ENCODE measurements around the gene NINJ1.
A peak's percentile ranks its signal among the peaks of the same experiment; 100 is the strongest.
"Not testable (repeated sequence)": the region's sequence is repeated elsewhere in the genome, so short reads cannot be mapped to it uniquely, and the experiment has no call there.

NINJ1 gene

GRCh38 chr9:93159601-93160471, 25.8 kb upstream of the NINJ1 start:
- peak; percentile 91 for DNase-seq (ENCODE audit: low read depth)

GRCh38 chr9:93156475-93157008, 22.5 kb upstream of the NINJ1 start:
- DNase-seq (ENCODE audit: low read depth), result no peak

- DNase-seq (ENCODE audit: low read depth), result no peak
These were observed 21.8 kb upstream of the NINJ1 start for GRCh38 chr9:93155716-93156474.

- DNase-seq (ENCODE audit: low read depth), result no peak
These were observed 20.3 kb upstream of the NINJ1 start for GRCh38 chr9:93154293-93154903.

GRCh38 chr9:93151097-93151784, 17.2 kb upstream of the NINJ1 start:
- no peak for DNase-seq (ENCODE audit: low read depth)

GRCh38 chr9:93149361-93149760, 15.3 kb upstream of the NINJ1 start:
- DNase-seq (ENCODE audit: low read depth), result peak; percentile 56

- DNase-seq (ENCODE audit: low read depth), result no peak
These were observed 14.7 kb upstream of the NINJ1 start for GRCh38 chr9:93148721-93149120.

GRCh38 chr9:93147632-93148031, 13.6 kb upstream of the NINJ1 start:
- DNase-seq (ENCODE audit: low read depth), result no peak

- DNase-seq (ENCODE audit: low read depth), result not testable (repeated sequence)
These were observed 12.6 kb upstream of the NINJ1 start for GRCh38 chr9:93146696-93147095.

GRCh38 chr9:93143830-93144530, 9.9 kb upstream of the NINJ1 start:
- DNase-seq (ENCODE audit: low read depth), result no peak

GRCh38 chr9:93141771-93142483, 7.9 kb upstream of the NINJ1 start:
- DNase-seq (ENCODE audit: low read depth), result no peak

GRCh38 chr9:93139365-93140182, 5.5 kb upstream of the NINJ1 start:
- DNase-seq (ENCODE audit: low read depth), result no peak

GRCh38 chr9:93138171-93138764, 4.2 kb upstream of the NINJ1 start:
- no peak for DNase-seq (ENCODE audit: low read depth)

- DNase-seq (ENCODE audit: low read depth), result no peak
These were observed 3.3 kb upstream of the NINJ1 start for GRCh38 chr9:93137362-93137761.

- peak; percentile 83 for DNase-seq (ENCODE audit: low read depth)
These were observed 2.0 kb upstream of the NINJ1 start for GRCh38 chr9:93136011-93136440.

- DNase-seq (ENCODE audit: low read depth), result no peak
These were observed 841 bp upstream of the NINJ1 start for GRCh38 chr9:93134740-93135444.

GRCh38 chr9:93133681-93134014, 403 bp downstream of the NINJ1 start:
- DNase-seq (ENCODE audit: low read depth), result peak; percentile 94

- peak; percentile 56 for DNase-seq (ENCODE audit: low read depth)
These were observed 938 bp downstream of the NINJ1 start for GRCh38 chr9:93132946-93133680.
